GM21576 (cell line): ENCODE measurements around the gene ZBTB14.

Experiments
- ATAC-seq: cut with Tn5 transposase; IDR thresholded peaks from one replicate; pipeline ENCODE4 v1.9.1; 2021; ENCODE audit warnings: mild to moderate bottlenecking, moderate library complexity; ENCODE audit not compliant: unreplicated experiment

Gene ZBTB14

GRCh38 chr18:5294457-5295230 lies 882 bp downstream of the ZBTB14 start:
- ATAC-seq: peak; percentile 12

GRCh38 chr18:5294113-5294456 lies 1.4 kb downstream of the ZBTB14 start:
- ATAC-seq: no peak

GRCh38 chr18:5288517-5288935 lies 7.0 kb downstream of the ZBTB14 start:
- peak; percentile 62 for ATAC-seq

GRCh38 chr18:5287854-5288253 lies 7.7 kb downstream of the ZBTB14 start:
- no peak for ATAC-seq

GRCh38 chr18:5286525-5286924 lies 9.0 kb downstream of the ZBTB14 start:
- no peak for ATAC-seq

- ATAC-seq: no peak
Observed at GRCh38 chr18:5285326-5285725, 10.2 kb downstream of the ZBTB14 start.

GRCh38 chr18:5284808-5285207 lies 10.7 kb downstream of the ZBTB14 start:
- no peak for ATAC-seq

- no peak for ATAC-seq
Observed at GRCh38 chr18:5282770-5283169, 12.8 kb downstream of the ZBTB14 start.

- ATAC-seq: no peak
Observed at GRCh38 chr18:5276947-5277346, 18.6 kb downstream of the ZBTB14 start.

- no peak for ATAC-seq
Observed at GRCh38 chr18:5275872-5276271, 19.7 kb downstream of the ZBTB14 start.

GRCh38 chr18:5268874-5269273 lies 26.7 kb downstream of the ZBTB14 start:
- no peak for ATAC-seq

GRCh38 chr18:5266721-5267120 lies 28.8 kb downstream of the ZBTB14 start:
- no peak for ATAC-seq

- ATAC-seq: no peak
Observed at GRCh38 chr18:5253910-5254309, 41.6 kb downstream of the ZBTB14 start.

GRCh38 chr18:5251117-5251516 lies 44.4 kb downstream of the ZBTB14 start:
- ATAC-seq: no peak

- no peak for ATAC-seq
Observed at GRCh38 chr18:5250603-5251002, 44.9 kb downstream of the ZBTB14 start.

GRCh38 chr18:5244941-5245340 lies 50.6 kb downstream of the ZBTB14 start:
- no peak for ATAC-seq

- ATAC-seq: no peak
Observed at GRCh38 chr18:5239447-5239846, 56.1 kb downstream of the ZBTB14 start.
